Left lobe of liver (tissue), 2 donors: Measurements from ENCODE around the gene PCDH15. TPM values are rescaled to one million over a fixed set of nuclear protein-coding genes. Genes with fewer than 3 reads are reported as not detected.
A peak's percentile ranks its signal among the peaks of the same experiment; 100 is the strongest.
"Not testable (repeated sequence)": the region's sequence is repeated elsewhere in the genome, so short reads cannot be mapped to it uniquely, and the experiment has no call there.

Experiments used
- ATAC-seq: fragments of 200-7000 bp; cut with Tn5 transposase; one replicate; pipeline ENCODE4 v1.9.1; 2020; ENCODE audit warnings: mild to moderate bottlenecking, moderate library complexity
- DNase-seq: peaks from one replicate; pipeline ENCODE4 v3.0.0-alpha.2; 2020; ENCODE audit warnings: low spot score
- total RNA-seq: library from RNA; stranded (reverse); gene quantifications from one replicate; pipeline ENCODE4 v1.2.1, GENCODE V29; 2021
- donor health status: DM: no; HTN: no; CAD: no; lungs with moderate emphysema.
- donor health status: DM: no; HTN: yes; CAD: no.

The PCDH15 gene
- total RNA-seq, 1 donor from 2014 or later = not detected

DNA sequence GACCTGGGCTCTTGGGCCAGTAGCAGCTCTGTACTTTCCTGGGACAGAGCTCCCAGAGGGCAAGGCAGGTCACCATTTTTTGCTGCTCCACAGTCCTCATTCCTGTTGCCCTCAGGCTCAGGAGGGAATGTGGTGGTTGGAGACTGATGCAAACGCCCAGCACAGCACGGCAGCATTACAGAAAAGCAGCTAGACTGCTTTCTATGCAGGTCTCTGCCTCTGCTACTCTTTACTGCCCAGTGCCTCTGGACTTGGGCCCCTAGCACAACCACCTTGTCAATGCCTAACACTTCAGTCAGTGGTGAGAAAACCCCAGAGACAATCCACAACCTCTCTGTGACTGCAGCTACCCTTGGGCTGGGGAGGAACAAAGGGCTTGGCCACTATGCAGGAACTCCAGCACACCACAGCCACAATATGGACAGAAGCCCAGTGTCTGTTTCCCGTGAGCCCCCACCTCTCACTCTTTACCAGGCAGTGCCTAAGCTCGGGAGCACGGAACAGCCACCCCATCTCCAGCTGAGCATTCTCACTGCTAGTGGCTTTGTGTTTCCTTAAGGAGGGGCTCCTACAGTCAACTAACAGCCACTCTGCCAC lies 790.6 kb downstream of the PCDH15 start:
- no peak for DNase-seq
- no peak for ATAC-seq

DNA sequence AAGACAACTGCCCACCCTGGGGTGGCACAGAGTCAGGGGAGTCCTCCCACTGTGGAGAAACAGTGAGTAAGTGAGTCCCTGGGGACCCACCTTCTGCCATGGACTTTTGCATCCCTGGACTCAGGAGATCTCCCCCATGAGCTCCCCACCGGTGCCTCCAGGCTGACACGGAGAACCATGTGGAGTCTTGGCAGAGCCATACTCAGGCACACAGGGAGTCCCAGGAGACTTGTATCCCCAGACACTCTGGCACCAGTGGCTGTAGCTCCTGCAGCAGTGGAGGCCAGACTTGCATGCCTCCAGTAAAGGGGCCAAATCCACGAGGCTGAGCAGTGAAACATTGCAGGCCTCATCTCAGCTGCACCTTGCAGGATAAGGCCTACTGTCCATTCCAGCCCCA lies 791.4 kb downstream of the PCDH15 start:
- ATAC-seq (no peak), DNase-seq (no peak)

DNA sequence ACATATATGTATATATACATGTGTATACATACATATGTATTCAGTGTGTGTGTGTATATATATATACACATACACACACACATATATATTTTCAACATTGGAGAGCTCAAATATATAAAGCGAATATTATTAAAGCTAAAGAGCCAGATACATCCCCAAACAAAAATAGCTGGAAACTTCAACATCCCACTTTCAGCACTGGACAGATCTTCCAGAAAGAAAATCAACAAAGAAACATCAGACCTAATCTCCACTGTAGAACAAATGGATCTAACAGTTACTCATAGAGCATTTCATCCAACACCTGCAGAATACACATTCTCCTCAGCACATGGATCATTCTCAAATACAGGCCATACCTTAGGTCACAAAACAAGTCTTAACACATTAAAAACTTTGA lies 799.0 kb downstream of the PCDH15 start:
- no peak for DNase-seq
- ATAC-seq = no peak

GRCh38 chr10:53997953-53998352 lies 803.1 kb downstream of the PCDH15 start:
- no peak for DNase-seq
- peak; percentile 46 for ATAC-seq

DNA sequence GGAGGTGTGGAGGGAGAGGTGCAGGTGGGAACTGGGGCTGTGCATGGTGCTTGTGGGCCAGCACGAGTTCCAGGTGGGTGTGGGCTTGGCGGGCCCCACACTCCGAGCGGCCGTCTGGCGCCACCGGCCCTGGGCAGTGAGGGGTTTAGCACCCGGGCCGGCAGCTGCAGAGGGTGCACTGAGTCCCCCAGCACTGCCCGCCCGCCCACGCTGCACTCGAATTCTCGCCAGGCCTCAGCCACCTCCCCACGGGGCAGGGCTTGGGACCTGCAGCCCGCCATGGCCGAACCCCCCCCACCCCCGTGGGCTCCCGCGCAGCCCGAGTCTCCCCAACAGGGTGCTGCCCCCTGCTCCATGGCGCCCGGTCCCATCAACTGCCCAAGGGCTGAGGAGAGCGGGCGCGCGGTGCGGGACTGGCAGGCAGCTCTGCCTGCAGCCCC lies 810.2 kb downstream of the PCDH15 start:
- DNase-seq = no peak
- ATAC-seq = no peak

DNA sequence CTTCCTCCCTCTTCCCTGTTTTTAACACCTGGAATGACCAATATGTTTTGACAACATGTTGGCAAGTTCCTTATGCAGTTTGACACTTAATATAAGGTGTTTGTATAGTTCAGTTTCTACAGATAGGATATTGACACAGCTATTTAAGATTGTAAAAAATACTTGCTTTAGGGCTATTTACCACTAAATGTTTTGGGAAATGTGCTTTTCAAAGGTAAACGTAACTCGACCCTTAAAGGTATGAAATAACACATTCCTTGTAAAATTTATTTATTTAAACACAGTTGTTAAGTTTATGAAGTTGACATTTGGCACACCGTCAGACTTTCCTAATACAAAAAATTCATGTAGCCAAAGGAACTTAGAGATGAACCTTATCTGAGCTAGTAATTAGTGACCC lies 817.6 kb downstream of the PCDH15 start:
- DNase-seq = no peak
- ATAC-seq = no peak

- ATAC-seq (no peak), DNase-seq (no peak)
These were observed 820.8 kb downstream of the PCDH15 start for GRCh38 chr10:53980210-53980609.

GRCh38 chr10:53978301-53978700 lies 822.7 kb downstream of the PCDH15 start:
- ATAC-seq (no peak), DNase-seq (no peak)

DNA sequence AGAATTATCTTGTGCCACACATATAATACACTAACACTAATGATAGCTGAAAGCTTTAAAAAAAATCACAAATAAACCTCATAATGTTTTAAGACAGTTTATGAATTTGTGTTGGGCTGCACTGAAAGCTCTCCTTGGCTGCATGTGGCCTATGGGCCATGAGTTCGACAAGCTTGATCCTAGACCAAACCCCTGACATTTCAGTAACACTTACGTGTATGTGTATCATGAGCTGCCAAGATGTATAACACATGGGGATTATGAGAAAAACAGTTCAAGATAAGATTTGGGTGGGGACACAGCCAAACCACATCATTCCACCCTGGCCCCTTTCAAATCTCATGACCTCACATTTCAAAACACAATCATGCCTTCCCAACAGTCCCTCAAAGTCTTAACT lies 823.8 kb downstream of the PCDH15 start:
- DNase-seq = no peak
- no peak for ATAC-seq

- ATAC-seq = no peak
These were observed 843.6 kb downstream of the PCDH15 start for GRCh38 chr10:53957401-53957800.

DNA sequence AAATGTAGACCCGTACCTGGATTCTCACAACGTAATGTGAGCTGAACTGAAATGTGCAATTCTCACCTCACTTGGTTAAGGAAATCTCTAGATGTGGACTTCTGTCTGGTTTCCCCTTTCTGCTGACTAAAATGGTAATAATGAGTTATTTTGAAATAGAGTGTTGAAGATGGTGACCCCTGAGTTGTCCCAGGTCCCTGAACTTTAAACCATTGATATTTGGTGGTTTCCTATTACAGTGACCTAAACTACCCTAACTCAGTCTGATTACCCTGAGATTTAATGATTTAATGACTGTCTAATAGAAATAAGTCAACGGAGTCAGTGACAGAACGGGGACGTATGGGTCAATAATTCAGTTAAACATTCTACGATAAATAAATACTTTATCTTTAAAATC lies 845.9 kb downstream of the PCDH15 start:
- DNase-seq (no peak), ATAC-seq (no peak)

More at GRCh38 chr10:53957401-53957800, 843.6 kb downstream of the PCDH15 start:
- DNase-seq = no peak

GRCh38 chr10:53952698-53953630 lies 848.1 kb downstream of the PCDH15 start:
- no peak for ATAC-seq
- no peak for DNase-seq

- no peak for ATAC-seq
These were observed 861.4 kb downstream of the PCDH15 start for GRCh38 chr10:53939654-53940053.

DNA sequence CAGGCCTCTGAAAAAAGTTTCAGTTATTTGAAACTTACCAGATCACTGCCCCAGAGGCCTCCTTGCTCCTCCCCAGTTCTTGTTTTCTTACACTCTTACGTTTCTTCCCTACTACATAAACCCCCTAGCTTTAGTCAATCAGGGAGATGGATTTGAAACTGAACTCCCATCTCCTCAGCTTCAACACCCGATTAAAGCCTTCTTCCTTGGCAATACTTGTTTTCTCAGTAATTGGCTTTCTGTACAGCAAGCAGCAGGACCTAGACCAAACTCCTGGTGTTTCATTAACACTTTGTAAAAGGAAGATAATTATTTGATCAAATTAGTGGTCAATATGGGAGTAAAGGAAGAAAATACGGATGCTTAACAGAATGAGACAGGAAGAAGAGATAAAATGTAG lies 870.4 kb downstream of the PCDH15 start:
- ATAC-seq (no peak), DNase-seq (no peak)

More at GRCh38 chr10:53939654-53940053, 861.4 kb downstream of the PCDH15 start:
- DNase-seq = no peak

GRCh38 chr10:53924051-53924700 lies 876.9 kb downstream of the PCDH15 start:
- not testable (repeated sequence) for DNase-seq, ATAC-seq

DNA sequence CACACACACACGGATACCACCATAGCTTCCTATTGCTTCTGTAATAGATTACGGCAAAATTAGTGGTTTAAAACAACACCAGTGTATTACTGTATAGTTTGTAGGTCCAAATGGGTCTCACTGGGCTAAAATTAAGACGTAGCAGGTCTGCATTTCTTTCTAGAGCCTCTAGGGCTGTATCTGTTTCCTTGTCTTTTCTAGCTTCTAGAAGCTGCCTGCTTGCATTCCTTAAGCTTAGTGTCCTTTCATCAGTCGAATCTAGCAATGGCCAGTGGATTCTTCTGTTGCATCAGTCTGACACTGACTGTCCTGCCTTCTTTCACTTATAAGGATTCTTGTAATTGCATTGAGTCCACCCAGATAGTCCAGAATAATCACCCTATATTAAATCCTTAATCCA lies 882.3 kb downstream of the PCDH15 start:
- ATAC-seq (no peak), DNase-seq (no peak)

- DNase-seq (no peak), ATAC-seq (no peak)
These were observed 891.2 kb downstream of the PCDH15 start for GRCh38 chr10:53909791-53910190.

DNA sequence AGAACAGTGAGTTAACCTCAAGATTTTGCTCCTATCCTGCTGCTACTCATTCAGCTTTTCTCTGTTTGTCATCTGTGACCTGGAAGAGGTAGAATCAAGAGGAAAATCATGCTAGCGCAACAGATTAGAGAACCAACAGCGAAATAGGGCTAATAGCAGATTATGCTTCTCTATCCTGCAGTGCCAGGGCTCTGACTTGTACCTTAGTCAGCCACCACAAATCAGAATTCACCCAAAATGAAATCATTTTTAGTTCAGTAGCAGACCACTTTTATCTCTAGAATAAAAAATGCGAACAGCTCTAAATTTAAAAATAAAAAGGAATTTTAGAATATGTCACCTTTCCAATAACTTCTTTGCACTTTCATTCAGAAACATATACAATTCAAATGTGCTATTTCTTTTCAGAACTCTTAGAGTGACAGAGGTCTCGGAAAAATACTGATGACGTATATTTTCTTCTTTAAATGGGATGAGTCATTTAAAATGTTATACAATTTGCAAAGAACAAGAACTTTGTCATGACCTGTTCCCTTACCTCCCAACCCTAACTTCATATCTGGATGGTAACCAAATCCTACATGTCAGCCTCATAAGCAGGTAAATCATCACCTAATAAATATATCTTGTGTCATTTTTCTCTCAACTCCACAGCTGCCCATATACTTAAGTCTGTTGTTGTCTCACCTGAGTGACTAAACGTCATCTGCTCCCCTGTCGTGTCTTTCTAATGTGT lies 896.4 kb downstream of the PCDH15 start:
- ATAC-seq = no peak
- DNase-seq = no peak

- DNase-seq = no peak
These were observed 897.3 kb downstream of the PCDH15 start for GRCh38 chr10:53903756-53904155.

DNA sequence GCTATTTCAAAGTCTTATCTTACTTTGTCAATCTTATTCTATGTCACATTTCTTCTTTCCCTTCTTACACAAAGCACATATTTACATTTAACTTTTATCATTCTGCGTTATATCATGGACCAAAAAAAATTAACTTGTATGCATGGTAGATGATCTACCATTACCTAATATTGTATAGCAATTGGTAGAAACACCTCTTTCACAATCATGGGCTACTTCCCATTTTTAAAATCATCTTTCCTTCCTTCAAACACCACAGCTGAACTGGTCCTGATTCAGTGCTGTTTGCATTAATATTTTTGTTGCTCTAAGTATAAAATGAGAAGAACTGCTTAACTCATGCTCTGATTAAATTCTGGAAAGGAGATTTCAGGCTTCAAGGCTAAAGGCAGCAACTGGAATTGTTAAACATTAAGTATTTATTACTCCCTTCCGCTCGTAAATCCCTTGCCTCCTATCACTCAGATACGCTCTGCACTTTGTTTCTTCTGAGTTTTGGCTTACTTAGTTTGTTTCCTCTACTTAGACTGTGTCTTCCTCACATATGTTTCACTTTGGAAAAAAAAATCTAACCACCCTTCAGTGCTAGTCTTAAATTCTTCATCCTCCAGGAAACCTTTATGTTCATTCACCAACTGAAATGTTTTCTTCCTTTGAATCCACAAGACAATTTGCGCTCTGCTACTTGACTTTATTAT lies 901.4 kb downstream of the PCDH15 start:
- DNase-seq (no peak), ATAC-seq (no peak)

More at GRCh38 chr10:53903756-53904155, 897.3 kb downstream of the PCDH15 start:
- ATAC-seq = no peak
